Measurements from ENCODE around the gene SH2D2A.

The SH2D2A gene

GRCh38 chr1:156848461-156849150 is 32.0 kb upstream of the SH2D2A start:
- in situ Hi-C loops (cut with MboI; ENCODE audit: low sequenced_read_pairs), result no loop called here

GRCh38 chr1:156847591-156848460 is 31.2 kb upstream of the SH2D2A start:
- in situ Hi-C loops (cut with MboI; ENCODE audit: low sequenced_read_pairs), result no loop called here

- in situ Hi-C loops (cut with MboI; ENCODE audit: low sequenced_read_pairs), result no loop called here
Measured at GRCh38 chr1:156846643-156847042, 30.0 kb upstream of the SH2D2A start.

- in situ Hi-C loops (cut with MboI; ENCODE audit: low sequenced_read_pairs), result no loop called here
Measured at GRCh38 chr1:156845953-156846545, 29.4 kb upstream of the SH2D2A start.

- in situ Hi-C loops (cut with MboI; ENCODE audit: low sequenced_read_pairs), result no loop called here
Measured at GRCh38 chr1:156845055-156845952, 28.7 kb upstream of the SH2D2A start.

- in situ Hi-C loops (cut with MboI; ENCODE audit: low sequenced_read_pairs), result no loop called here
Measured at GRCh38 chr1:156844638-156845037, 28.0 kb upstream of the SH2D2A start.

GRCh38 chr1:156844102-156844501 is 27.5 kb upstream of the SH2D2A start:
- in situ Hi-C loops (cut with MboI; ENCODE audit: low sequenced_read_pairs), result no loop called here

- in situ Hi-C loops (cut with MboI; ENCODE audit: low sequenced_read_pairs), result no loop called here
Measured at GRCh38 chr1:156842618-156843300, 26.1 kb upstream of the SH2D2A start.

GRCh38 chr1:156841295-156841855 is 24.7 kb upstream of the SH2D2A start:
- in situ Hi-C loops (cut with MboI; ENCODE audit: low sequenced_read_pairs), result no loop called here

GRCh38 chr1:156840898-156841279 is 24.2 kb upstream of the SH2D2A start:
- in situ Hi-C loops (cut with MboI; ENCODE audit: low sequenced_read_pairs), result no loop called here

GRCh38 chr1:156840186-156840897 is 23.7 kb upstream of the SH2D2A start:
- in situ Hi-C loops (cut with MboI; ENCODE audit: low sequenced_read_pairs), result no loop called here

GRCh38 chr1:156839426-156840109 is 22.9 kb upstream of the SH2D2A start:
- in situ Hi-C loops (cut with MboI; ENCODE audit: low sequenced_read_pairs), result no loop called here

GRCh38 chr1:156838972-156839371 is 22.3 kb upstream of the SH2D2A start:
- in situ Hi-C loops (cut with MboI; ENCODE audit: low sequenced_read_pairs), result no loop called here

- in situ Hi-C loops (cut with MboI; ENCODE audit: low sequenced_read_pairs), result no loop called here
Measured at GRCh38 chr1:156836892-156837291, 20.2 kb upstream of the SH2D2A start.

GRCh38 chr1:156836041-156836654 is 19.5 kb upstream of the SH2D2A start:
- in situ Hi-C loops (cut with MboI; ENCODE audit: low sequenced_read_pairs), result no loop called here

GRCh38 chr1:156834322-156834721 is 17.7 kb upstream of the SH2D2A start:
- in situ Hi-C loops (cut with MboI; ENCODE audit: low sequenced_read_pairs), result no loop called here

GRCh38 chr1:156833603-156834002 is 17.0 kb upstream of the SH2D2A start:
- in situ Hi-C loops (cut with MboI; ENCODE audit: low sequenced_read_pairs), result no loop called here

GRCh38 chr1:156832434-156832833 is 15.8 kb upstream of the SH2D2A start:
- in situ Hi-C loops (cut with MboI; ENCODE audit: low sequenced_read_pairs), result no loop called here
